ENCODE measurements around the gene OOEP.

The OOEP gene

GRCh38 chr6:73364549-73364948 lies 5.1 kb downstream of the OOEP start:
- no peak for DNase-seq (ENCODE audit: low read depth)

GRCh38 chr6:73364121-73364520 lies 5.6 kb downstream of the OOEP start:
- DNase-seq (ENCODE audit: low read depth): no peak

GRCh38 chr6:73363537-73363875 lies 6.2 kb downstream of the OOEP start:
- no peak for DNase-seq (ENCODE audit: low read depth)

GRCh38 chr6:73362869-73363536 lies 6.7 kb downstream of the OOEP start:
- DNase-seq (ENCODE audit: low read depth): no peak

GRCh38 chr6:73362358-73362757 lies 7.3 kb downstream of the OOEP start, which contains the start of gene KHDC3L:
Gene KHDC3L, plus strand, starts transcription at chr6:73362658. Its CDS starts 72 bp downstream, at chr6:73362730.
- no peak for DNase-seq (ENCODE audit: low read depth)

- no peak for DNase-seq (ENCODE audit: low read depth)
Measured at GRCh38 chr6:73353636-73354593, 15.8 kb downstream of the OOEP start, which contains the start of gene DPPA5. Gene DPPA5, minus strand, starts transcription at chr6:73354276. Its CDS starts 51 bp downstream, at chr6:73354225.

- DNase-seq (ENCODE audit: low read depth): no peak
Measured at GRCh38 chr6:73349311-73349710, 20.4 kb downstream of the OOEP start.

GRCh38 chr6:73348550-73349204 lies 21.0 kb downstream of the OOEP start:
- no peak for DNase-seq (ENCODE audit: low read depth)

GRCh38 chr6:73343164-73343563 lies 26.5 kb downstream of the OOEP start:
- DNase-seq (ENCODE audit: low read depth): no peak

GRCh38 chr6:73342174-73342573 lies 27.5 kb downstream of the OOEP start:
- DNase-seq (ENCODE audit: low read depth): no peak

- DNase-seq (ENCODE audit: low read depth): no peak
Measured at GRCh38 chr6:73341335-73341734, 28.4 kb downstream of the OOEP start.

- no peak for DNase-seq (ENCODE audit: low read depth)
Measured at GRCh38 chr6:73340048-73340447, 29.6 kb downstream of the OOEP start.

- no peak for DNase-seq (ENCODE audit: low read depth)
Measured at GRCh38 chr6:73339340-73339739, 30.4 kb downstream of the OOEP start.

GRCh38 chr6:73329201-73329600 lies 40.5 kb downstream of the OOEP start:
- DNase-seq (ENCODE audit: low read depth): no peak

GRCh38 chr6:73328790-73329189 lies 40.9 kb downstream of the OOEP start:
- DNase-seq (ENCODE audit: low read depth): no peak

GRCh38 chr6:73325656-73326055 lies 44.0 kb downstream of the OOEP start:
- DNase-seq (ENCODE audit: low read depth): no peak

- DNase-seq (ENCODE audit: low read depth): no peak
Measured at GRCh38 chr6:73323323-73323722, 46.4 kb downstream of the OOEP start.

Data from stimulated activated CD8-positive, alpha-beta memory T cell treated with anti-CD3 and anti-CD28 coated beads, Interleukin-7, amount 100 ng/mL, for 24 hours (primary cell).